Liver (tissue), 3 donors: Measurements from ENCODE around the gene XKR7.

Source experiments
- JUND ChIP-seq, 2 donors: IDR thresholded peaks; 2 replicates each; pipeline ENCODE4 v1.6.1; 2016; ENCODE audit warnings: antibody characterized with exemption in 2 of 2
- NR2F2 ChIP-seq: IDR thresholded peaks from 2 replicates; pipeline ENCODE4 v1.6.1; 2016; ENCODE audit warnings: antibody characterized with exemption
- TAF1 ChIP-seq: conservative IDR thresholded peaks from 2 replicates; pipeline ENCODE4 v1.6.1; 2016; ENCODE audit warnings: antibody characterized with exemption, mild to moderate bottlenecking
- YY1 ChIP-seq: IDR thresholded peaks from 2 replicates; pipeline ENCODE4 v1.6.1; 2016; ENCODE audit warnings: antibody characterized with exemption, mild to moderate bottlenecking
- ZBTB33 ChIP-seq: IDR thresholded peaks from 2 replicates; pipeline ENCODE4 v1.6.1; 2016; ENCODE audit warnings: antibody characterized with exemption
- TF ChIP-seq, protein P1 (sequence below): fragments of 150-350 bp; IDR thresholded peaks from 2 replicates; pipeline ENCODE4 v1.5.1; 2017; ENCODE audit warnings: improper control_type of control experiment, low read depth, low read length; ENCODE audit not compliant: missing input control
- TF ChIP-seq, protein P2 (sequence below): IDR thresholded peaks from 2 replicates; pipeline ENCODE4 v1.6.1; 2016; ENCODE audit warnings: antibody characterized with exemption
- donor health status: healthy.
- donor health status: healthy.

GRCh38 chr20:31937820-31938219 is 30.1 kb upstream of the XKR7 start:
- TF ChIP-seq, protein P1, sequence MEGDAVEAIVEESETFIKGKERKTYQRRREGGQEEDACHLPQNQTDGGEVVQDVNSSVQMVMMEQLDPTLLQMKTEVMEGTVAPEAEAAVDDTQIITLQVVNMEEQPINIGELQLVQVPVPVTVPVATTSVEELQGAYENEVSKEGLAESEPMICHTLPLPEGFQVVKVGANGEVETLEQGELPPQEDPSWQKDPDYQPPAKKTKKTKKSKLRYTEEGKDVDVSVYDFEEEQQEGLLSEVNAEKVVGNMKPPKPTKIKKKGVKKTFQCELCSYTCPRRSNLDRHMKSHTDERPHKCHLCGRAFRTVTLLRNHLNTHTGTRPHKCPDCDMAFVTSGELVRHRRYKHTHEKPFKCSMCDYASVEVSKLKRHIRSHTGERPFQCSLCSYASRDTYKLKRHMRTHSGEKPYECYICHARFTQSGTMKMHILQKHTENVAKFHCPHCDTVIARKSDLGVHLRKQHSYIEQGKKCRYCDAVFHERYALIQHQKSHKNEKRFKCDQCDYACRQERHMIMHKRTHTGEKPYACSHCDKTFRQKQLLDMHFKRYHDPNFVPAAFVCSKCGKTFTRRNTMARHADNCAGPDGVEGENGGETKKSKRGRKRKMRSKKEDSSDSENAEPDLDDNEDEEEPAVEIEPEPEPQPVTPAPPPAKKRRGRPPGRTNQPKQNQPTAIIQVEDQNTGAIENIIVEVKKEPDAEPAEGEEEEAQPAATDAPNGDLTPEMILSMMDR, result no peak
- TF ChIP-seq NR2F2, result no peak
- no peak for TF ChIP-seq YY1
- TF ChIP-seq ZBTB33, result no peak
- TF ChIP-seq TAF1, result no peak
- TF ChIP-seq, protein P2, sequence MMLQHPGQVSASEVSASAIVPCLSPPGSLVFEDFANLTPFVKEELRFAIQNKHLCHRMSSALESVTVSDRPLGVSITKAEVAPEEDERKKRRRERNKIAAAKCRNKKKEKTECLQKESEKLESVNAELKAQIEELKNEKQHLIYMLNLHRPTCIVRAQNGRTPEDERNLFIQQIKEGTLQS, result no peak
- TF ChIP-seq JUND (IDR thresholded peaks at IDR 0.05), result no peak
